Thyroid gland (tissue), 4 donors: ENCODE data around the gene AFG3L2.

Experiments used
- POLR2A ChIP-seq, 2 donors: fragments of 450-650 bp; IDR thresholded peaks; one replicate each; pipeline ENCODE4 v1.6.1; 2017; ENCODE audit warnings: antibody characterized with exemption in 2 of 2, mild to moderate bottlenecking in 2 of 2, moderate library complexity in 1 of 2
- TF ChIP-seq, protein P1 (sequence below), 6 experiments: fragments of 200-600 bp in 3 of 6; fragments of 450-650 bp in 3 of 6; sonication (generic) in 3 of 6; IDR thresholded peaks; one replicate each; pipeline ENCODE4 v1.5.1; 2016 to 2019; ENCODE audit warnings: antibody characterized with exemption in 6 of 6, mild to moderate bottlenecking in 2 of 6, inconsistent platforms in 1 of 6, moderate library complexity in 1 of 6

DNA sequence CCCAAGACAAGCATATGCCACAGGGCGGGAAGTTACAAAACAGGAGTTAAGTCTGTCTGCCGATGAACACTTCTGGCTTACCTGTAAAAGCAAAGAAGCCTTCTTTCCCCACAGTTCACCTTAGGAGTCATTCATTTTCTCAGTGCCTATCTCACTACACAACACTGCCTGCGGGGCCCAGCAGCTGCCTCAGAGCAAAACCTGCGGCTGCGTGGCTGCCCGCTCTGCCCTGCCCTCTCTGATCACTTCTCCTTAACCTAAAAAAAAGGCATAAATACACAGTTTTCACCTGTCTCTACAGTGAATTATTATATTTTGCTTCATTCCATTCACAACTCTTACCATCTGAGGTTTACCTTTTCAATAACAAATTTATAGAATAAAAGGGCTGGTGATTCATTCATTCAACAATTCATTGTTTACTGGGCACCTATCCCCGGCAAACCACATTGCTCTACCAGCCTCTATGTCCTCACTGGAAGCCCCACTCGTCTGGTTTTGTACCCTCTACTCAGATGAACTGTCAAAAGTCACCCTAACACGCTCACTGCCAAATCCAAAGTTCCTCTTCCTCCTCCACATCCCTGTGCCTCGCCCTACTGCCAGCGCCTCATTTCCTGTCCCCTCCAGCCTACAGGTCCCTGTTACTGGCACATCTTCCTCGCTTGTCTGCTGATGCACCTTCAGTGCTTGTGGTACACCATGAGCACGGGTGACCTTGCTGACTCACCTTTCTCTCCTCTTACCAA is 31.4 kb downstream of the AFG3L2 start:
- TF ChIP-seq POLR2A (IDR thresholded peaks at IDR 0.05): no peak
- TF ChIP-seq, protein P1, sequence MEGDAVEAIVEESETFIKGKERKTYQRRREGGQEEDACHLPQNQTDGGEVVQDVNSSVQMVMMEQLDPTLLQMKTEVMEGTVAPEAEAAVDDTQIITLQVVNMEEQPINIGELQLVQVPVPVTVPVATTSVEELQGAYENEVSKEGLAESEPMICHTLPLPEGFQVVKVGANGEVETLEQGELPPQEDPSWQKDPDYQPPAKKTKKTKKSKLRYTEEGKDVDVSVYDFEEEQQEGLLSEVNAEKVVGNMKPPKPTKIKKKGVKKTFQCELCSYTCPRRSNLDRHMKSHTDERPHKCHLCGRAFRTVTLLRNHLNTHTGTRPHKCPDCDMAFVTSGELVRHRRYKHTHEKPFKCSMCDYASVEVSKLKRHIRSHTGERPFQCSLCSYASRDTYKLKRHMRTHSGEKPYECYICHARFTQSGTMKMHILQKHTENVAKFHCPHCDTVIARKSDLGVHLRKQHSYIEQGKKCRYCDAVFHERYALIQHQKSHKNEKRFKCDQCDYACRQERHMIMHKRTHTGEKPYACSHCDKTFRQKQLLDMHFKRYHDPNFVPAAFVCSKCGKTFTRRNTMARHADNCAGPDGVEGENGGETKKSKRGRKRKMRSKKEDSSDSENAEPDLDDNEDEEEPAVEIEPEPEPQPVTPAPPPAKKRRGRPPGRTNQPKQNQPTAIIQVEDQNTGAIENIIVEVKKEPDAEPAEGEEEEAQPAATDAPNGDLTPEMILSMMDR (IDR thresholded peaks at IDR 0.05): no peak
